ENCODE results near the gene TBC1D22A.

- peak; percentile 64 for TF ChIP-seq CTCF (IDR thresholded peaks at IDR 0.05; ENCODE audit: low read depth, low read length, missing input control)
- TF ChIP-seq REST (IDR thresholded peaks at IDR 0.05), result peak; percentile 24
- peak; percentile 54 for TF ChIP-seq YY1 (IDR thresholded peaks at IDR 0.05)
- peak in 1 of 2 donors; percentile 69 for TF ChIP-seq GABPA (IDR thresholded peaks at IDR 0.05 in 1 of 2, conservative IDR thresholded peaks at IDR 0.05 in 1 of 2)
- TF ChIP-seq TAF1 (conservative IDR thresholded peaks at IDR 0.05), result no peak
- peak; percentile 39 for TF ChIP-seq MAX (IDR thresholded peaks at IDR 0.05)
- TF ChIP-seq RXRA (IDR thresholded peaks at IDR 0.05), result peak; percentile 84 to 87
- TF ChIP-seq SP1 (IDR thresholded peaks at IDR 0.05), result peak; percentile 92
- TF ChIP-seq RAD21 (IDR thresholded peaks at IDR 0.05), result peak; percentile 87 to 89
- TF ChIP-seq FOXA1 (IDR thresholded peaks at IDR 0.05), result no peak
Measured at GRCh38 chr22:46758867-46759290, 3.6 kb upstream of the TBC1D22A start.
